GM18519 (cell line): ENCODE data around the gene MT1M.
"Not testable (repeated sequence)": the region's sequence is repeated elsewhere in the genome, so short reads cannot be mapped to it uniquely, and the experiment has no call there.

Experiments used
- ATAC-seq: cut with Tn5 transposase; IDR thresholded peaks from one replicate; pipeline ENCODE4 v1.9.1; 2021; ENCODE audit warnings: mild to moderate bottlenecking, moderate library complexity; ENCODE audit not compliant: unreplicated experiment, low FRiP score

MT1M gene

GRCh38 chr16:56645311-56645710 lies 12.9 kb downstream of the MT1M start:
- ATAC-seq, result no peak

GRCh38 chr16:56645838-56646237 lies 13.4 kb downstream of the MT1M start:
- ATAC-seq, result no peak

DNA sequence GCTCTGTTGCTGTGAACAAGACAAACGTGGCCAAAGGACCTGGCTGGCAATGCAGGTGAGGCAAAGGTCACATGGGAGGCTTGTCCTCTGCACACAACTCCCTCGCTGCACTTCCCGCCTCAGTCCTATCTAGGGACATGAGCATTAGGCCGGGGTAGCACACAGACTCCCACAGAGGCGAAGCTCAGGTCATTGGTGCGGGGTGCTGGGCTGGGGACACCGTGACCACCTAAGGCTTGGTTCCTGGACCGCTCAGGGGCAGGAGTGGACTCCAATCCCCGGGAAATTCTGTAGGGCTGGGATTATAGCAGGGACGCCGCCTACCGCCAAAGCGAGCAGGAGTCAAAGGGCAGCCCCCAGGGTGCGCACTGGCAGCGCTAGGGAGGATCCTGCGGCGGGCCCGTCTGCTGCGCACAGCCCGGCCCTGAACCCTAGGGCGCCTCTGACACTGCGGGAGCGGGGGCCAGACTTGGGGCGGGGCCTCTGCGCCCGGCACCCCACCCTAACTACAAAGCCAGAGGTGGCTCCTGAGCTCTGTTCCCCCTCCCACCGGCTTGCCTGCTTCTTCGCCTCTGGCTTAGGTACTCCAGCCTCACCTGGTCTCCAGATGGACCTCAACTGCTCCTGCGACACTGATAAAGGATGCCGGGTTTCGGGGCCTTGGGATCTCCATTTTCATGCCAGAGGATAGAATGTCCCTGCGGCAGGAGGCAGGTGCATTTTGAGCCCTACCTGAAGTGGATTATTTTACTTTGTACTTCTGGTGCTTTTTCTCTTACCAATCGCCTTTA lies 15.4 kb downstream of the MT1M start:
- ATAC-seq, result no peak

DNA sequence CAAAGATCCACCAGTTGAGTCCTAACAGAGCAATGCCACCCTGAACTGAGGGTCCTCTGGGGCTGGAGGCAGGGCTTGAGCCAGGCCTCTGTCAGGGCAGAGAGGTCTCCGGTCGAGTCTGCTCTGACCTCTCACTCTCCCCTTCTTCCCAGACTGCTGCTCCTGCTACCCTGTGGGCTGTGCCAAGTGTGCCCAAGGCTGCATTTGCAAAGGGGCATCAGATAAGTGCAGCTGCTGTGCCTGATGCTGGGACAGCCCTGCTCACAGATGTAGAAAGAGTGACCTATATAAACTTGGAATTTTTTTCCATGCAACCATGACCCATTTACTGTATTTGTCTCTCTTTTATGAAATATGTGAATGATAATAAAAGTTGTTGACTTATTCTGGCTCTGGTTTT lies 16.8 kb downstream of the MT1M start:
- ATAC-seq, result no peak

GRCh38 chr16:56649820-56650219 lies 17.4 kb downstream of the MT1M start:
- no peak for ATAC-seq

- ATAC-seq, result no peak
Observed at GRCh38 chr16:56651586-56651985, 19.1 kb downstream of the MT1M start, which contains the start of gene MT1B. Gene MT1B (plus strand): TSS chr16:56651886. CDS start chr16:56651954, 68 bp downstream.

DNA sequence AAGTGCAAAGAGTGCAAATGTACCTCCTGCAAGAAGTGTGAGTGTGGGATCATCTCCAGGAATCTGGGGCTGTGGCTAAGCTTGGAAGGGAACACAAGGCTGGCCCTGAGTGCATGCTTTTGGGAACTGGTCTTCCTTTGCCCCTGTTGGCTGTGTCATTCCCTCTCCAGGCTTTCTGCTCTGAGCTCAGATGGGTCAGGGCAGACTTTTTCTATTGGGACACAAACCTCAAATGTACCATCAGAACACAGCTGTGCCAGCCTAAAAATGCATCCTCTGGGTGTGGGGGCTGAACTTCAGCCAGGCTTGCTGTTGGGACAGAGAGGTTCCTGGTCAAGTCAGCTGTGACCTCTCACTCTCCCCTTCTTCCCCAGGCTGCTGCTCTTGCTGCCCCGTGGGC lies 20.1 kb downstream of the MT1M start:
- ATAC-seq, result no peak

DNA sequence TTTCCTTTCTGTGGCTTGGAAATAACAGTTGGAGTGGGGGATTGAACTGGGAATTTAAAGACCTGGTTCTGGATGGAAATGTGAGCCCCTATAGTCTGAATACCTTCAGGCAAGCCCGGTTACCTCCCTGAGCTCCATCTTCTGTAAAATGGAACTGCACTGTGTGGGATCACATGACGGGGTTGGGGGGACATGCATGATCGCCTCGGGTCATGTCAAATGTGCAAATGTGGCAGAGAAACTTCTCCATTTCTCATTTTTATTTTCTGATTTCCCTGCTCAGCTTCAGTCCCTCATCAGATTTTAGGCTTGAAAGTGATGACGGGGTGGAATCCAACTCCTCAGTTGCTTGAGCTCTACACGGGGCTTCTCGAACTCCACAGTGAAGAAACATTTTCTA lies 20.8 kb downstream of the MT1M start:
- no peak for ATAC-seq

DNA sequence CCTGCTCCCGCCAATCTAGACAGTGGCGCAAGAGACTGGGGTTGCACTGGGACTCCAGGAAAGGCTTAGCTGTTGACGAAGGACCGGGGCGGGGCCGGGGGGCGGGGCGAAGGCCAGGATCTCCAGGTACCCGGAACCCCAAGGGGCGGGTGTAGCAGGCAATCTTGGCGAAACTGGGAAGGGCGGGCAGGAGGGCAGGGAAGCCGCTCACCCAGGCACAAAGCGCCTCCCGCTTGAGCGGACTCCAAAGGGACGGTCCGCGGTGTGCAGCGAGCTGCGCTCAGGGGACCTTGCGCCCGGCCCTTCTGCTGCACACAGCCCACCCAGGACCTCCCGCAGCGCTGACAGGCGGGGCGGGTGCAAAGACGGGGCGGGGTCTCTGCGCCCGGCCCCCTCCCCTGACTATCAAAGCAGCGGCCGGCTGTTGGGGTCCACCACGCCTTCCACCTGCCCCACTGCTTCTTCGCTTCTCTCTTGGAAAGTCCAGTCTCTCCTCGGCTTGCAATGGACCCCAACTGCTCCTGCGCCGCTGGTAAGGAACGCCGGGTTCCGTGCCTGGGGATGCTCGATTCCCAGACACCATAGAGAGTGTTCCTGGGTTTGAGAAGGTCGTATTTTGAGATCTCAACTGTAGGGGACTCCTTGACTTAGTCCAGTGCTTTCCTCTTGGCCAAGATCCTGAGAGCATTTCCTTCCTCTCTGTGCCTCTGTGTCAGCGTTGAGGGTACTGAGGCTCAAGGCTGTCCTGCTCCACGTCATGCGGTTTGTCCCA lies 25.3 kb downstream of the MT1M start, which contains the start of gene MT1F:
TSS of gene MT1F (plus strand) at position 405 of the 772 bp plus-strand sequence. CDS start at position 505, 100 bp downstream.
- no peak for ATAC-seq

DNA sequence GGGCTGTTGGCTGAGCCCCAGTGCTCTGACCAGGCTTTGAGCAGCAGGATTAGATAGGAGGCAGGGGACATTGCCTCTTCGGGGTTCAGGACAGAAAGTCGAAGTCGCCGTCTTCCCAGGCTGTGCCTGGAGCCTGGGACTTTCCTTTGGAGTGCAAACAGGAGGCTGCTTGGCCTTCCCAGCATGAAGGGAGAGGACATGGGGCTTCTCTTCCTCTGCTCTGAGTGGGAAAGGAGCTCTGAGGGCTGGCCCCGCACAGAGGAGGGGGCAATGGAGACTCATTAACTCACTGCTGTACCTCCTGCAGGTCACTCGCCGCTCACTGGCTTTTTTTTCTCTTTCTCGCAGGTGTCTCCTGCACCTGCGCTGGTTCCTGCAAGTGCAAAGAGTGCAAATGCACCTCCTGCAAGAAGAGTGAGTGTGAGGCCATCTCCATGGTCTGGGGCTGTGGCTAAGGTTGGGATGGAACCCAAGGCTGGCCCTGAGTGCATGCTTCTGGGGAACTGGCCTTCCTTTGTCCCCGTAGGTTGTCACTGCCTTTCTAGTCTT lies 25.9 kb downstream of the MT1M start:
- no peak for ATAC-seq

GRCh38 chr16:56662357-56663354 lies 30.2 kb downstream of the MT1M start:
- no peak for ATAC-seq

- ATAC-seq, result no peak
Observed at GRCh38 chr16:56664506-56664905, 32.0 kb downstream of the MT1M start.

GRCh38 chr16:56665286-56666261 lies 33.1 kb downstream of the MT1M start:
- not testable (repeated sequence) for ATAC-seq

DNA sequence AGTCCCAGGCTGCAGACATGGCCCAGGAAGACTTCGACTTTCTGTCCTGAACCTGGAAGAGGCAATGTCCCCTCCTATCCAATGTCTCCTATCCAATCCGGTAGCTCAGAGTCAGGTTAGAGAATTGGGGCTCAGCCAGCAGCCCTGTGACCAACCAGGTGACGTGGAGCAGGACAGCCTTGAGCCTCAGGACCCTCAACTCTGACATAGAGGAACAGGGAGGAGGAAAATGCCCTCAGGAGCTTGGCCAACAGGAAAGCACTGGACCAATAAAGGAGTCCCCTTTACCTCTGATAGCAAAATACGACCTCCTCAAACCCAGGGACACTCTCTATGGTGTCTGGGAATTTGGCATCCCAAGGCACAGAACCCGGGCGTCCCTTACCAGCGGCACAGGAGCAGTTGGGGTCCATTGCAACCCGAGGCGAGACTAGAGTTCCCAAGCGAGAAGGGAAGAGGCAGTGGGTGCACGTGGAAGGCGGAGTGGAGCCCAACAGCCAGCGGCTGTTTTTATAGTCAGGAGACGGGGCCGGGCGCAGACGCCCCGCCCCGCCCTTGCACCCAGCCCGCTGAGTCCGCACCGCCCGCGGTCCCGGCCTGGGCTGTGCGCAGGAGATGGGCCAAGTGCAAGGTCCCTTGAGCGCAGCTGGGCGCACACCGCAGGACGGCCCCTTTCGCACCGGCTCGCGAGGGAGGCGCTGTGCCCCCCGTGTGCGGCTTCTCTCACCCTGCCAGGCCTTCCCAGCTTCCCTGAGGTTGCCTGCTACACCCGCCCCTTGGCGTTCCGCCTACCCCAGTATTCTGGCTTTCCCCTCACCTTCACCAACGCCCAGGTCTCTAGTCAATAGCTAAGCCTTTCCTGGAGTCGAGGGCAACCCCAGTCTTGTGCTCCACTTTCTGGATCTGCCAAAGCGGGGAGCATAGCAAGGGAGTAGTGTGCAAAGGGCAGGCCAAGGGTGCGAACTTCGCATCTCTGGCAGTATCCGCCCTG lies 35.4 kb downstream of the MT1M start, which contains the start of gene MT1G:
TSS of gene MT1G (minus strand) at position 485 of the 991 bp plus-strand sequence. CDS start at position 413, 72 bp downstream.
- no peak for ATAC-seq

DNA sequence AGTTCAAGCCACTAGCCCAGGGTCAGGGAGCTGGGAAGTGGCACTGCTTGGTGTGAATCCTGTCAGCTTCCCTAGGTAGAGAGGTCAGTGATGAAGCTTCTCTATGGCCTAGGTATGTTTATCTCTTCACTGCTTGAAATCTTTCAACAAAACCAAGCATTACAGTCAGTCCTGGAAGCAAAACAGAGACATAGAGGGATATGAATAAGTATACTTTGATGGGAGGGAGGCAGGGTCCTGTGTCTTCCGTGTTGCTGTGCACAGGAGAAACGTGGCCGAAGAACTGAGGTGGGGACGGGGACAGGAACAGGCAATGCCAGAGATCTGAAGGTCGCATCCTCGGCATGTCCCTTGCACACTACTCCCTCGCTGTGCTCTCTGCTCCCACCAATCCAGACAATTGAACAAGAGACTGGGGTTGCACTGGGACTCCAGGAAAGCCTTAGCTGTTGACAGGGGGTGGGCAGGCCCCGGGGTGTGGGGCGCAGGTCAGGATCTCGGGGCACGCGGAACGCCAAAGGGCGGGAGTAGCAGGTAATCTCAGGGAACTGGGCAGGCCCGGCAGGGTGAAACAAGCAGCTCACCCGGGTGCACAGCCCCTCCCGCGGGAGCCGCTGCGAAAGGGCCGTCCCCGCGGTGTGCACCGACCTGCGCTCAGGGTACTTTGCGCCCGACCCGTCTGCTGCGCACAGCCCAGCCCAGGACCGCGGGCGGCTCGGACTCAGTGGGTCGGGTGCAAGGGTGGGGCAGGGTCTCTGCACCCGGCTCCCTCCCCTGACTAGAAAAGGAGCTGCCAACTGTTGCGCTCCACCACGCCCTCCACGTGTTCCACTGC lies 36.8 kb downstream of the MT1M start, which contains the start of gene MT1H:
TSS of gene MT1H (plus strand) at position 810 of the 835 bp plus-strand sequence. CDS start 71 bp downstream, outside the sequence.
- ATAC-seq, result no peak

- ATAC-seq, result no peak
Observed at GRCh38 chr16:56669840-56670619, 37.6 kb downstream of the MT1M start.
